ENCODE measurements around the gene NT5DC1.

DNA sequence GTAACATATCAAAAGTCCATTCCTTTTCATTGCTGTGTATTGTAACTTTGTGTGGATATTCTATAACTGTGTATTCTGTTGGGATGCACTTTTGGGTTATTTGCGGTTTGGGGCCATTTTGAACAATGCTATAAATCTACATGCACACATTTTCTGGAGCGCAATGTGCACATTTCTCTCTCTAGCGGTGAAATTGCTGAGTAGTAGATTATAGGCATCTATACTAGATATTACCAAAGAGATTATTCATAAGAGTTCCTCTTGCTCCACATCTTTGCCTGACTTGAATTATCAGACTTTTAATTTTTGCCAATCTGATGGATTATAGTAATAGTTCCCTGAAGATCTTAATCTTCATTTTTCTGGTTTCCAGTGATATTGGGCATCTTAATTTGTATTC, 21.7 kb upstream of the NT5DC1 start:
- TF ChIP-seq, protein P1, sequence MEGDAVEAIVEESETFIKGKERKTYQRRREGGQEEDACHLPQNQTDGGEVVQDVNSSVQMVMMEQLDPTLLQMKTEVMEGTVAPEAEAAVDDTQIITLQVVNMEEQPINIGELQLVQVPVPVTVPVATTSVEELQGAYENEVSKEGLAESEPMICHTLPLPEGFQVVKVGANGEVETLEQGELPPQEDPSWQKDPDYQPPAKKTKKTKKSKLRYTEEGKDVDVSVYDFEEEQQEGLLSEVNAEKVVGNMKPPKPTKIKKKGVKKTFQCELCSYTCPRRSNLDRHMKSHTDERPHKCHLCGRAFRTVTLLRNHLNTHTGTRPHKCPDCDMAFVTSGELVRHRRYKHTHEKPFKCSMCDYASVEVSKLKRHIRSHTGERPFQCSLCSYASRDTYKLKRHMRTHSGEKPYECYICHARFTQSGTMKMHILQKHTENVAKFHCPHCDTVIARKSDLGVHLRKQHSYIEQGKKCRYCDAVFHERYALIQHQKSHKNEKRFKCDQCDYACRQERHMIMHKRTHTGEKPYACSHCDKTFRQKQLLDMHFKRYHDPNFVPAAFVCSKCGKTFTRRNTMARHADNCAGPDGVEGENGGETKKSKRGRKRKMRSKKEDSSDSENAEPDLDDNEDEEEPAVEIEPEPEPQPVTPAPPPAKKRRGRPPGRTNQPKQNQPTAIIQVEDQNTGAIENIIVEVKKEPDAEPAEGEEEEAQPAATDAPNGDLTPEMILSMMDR (conservative IDR thresholded peaks at IDR 0.05; ENCODE audit: low read length), result no peak
- no peak for TF ChIP-seq EZH2phosphoT487 (IDR thresholded peaks at IDR 0.05; ENCODE audit: borderline replicate concordance)

All from Loucy (cell line).